ENCODE measurements around the gene SCAMP3.

GRCh38 chr1:155263067-155263466 is 907 bp upstream of the SCAMP3 start:
- TF ChIP-seq POLR2AphosphoS5 (IDR thresholded peaks at IDR 0.05) (no peak), CTCF (IDR thresholded peaks at IDR 0.05) (no peak), POLR2A (IDR thresholded peaks at IDR 0.05) (no peak), EP300 (IDR thresholded peaks at IDR 0.05) (no peak)

Measured in stomach (tissue), 4 donors.